Measurements from ENCODE around the gene PSMD6.

The PSMD6 gene

GRCh38 chr3:64028754-64029153 lies 5.5 kb upstream of the PSMD6 start:
- H2AFZ ChIP-seq (ENCODE audit: low read depth, low read length), result 0 out of 2 replicates have a peak overlapping the region, but pooled peaks have one; percentile 29
- no peaks in the 10 kb centered on the region for H4K20me1 ChIP-seq (ENCODE audit: insufficient read depth, low read length)

GRCh38 chr3:64027658-64028057 lies 4.4 kb upstream of the PSMD6 start:
- H3K9me3 ChIP-seq (ENCODE audit: insufficient read depth, low read length), result no peaks in the 10 kb centered on the region
- H3K79me2 ChIP-seq (ENCODE audit: low read length), result peaks cover 7% of the 10 kb centered on the region
- no peak overlapping the region for H3K4me3 ChIP-seq (ENCODE audit: low read length)
- H3K36me3 ChIP-seq (replicated peaks; ENCODE audit: low read depth, low read length), result no peaks in the 10 kb centered on the region
- TF ChIP-seq CTCF (IDR thresholded peaks at IDR 0.05; ENCODE audit: low read depth, low read length) (no peak), EZH2phosphoT487 (IDR thresholded peaks at IDR 0.05; ENCODE audit: low read depth) (no peak)
- no peak overlapping the region for H3K27ac ChIP-seq (ENCODE audit: low read length)
- no peak overlapping the region for H3K4me2 ChIP-seq (ENCODE audit: low read length)
- H3K9ac ChIP-seq (ENCODE audit: low read length), result no peak overlapping the region
- H3K27me3 ChIP-seq (ENCODE audit: low read depth, low read length), result peaks cover 38% of the 10 kb centered on the region
- peaks cover 16% of the 10 kb centered on the region for H3K4me1 ChIP-seq (ENCODE audit: low read length)
- H4K20me1 ChIP-seq (ENCODE audit: insufficient read depth, low read length), result no peaks in the 10 kb centered on the region
- H2AFZ ChIP-seq (ENCODE audit: low read depth, low read length), result no peak overlapping the region

More at GRCh38 chr3:64028754-64029153, 5.5 kb upstream of the PSMD6 start:
- Histone ChIP-seq H3K79me2 (ENCODE audit: low read length) (no peaks in the 10 kb centered on the region), H3K4me2 (ENCODE audit: low read length) (no peak overlapping the region), H3K4me1 (ENCODE audit: low read length) (peaks cover 13% of the 10 kb centered on the region), H3K27ac (ENCODE audit: low read length) (no peak overlapping the region), H3K27me3 (ENCODE audit: low read depth, low read length) (peaks cover 32% of the 10 kb centered on the region), H3K4me3 (ENCODE audit: low read length) (no peak overlapping the region), H3K9me3 (ENCODE audit: insufficient read depth, low read length) (no peaks in the 10 kb centered on the region), H3K9ac (ENCODE audit: low read length) (no peak overlapping the region), H3K36me3 (replicated peaks; ENCODE audit: low read depth, low read length) (no peaks in the 10 kb centered on the region)
- TF ChIP-seq CTCF (IDR thresholded peaks at IDR 0.05; ENCODE audit: low read depth, low read length) (no peak), EZH2phosphoT487 (IDR thresholded peaks at IDR 0.05; ENCODE audit: low read depth) (no peak)

- peaks cover 39% of the 10 kb centered on the region for H3K27me3 ChIP-seq (ENCODE audit: low read depth, low read length)
- TF ChIP-seq EZH2phosphoT487 (IDR thresholded peaks at IDR 0.05; ENCODE audit: low read depth) (no peak), CTCF (IDR thresholded peaks at IDR 0.05; ENCODE audit: low read depth, low read length) (no peak)
- H3K9ac ChIP-seq (ENCODE audit: low read length), result no peak overlapping the region
- H3K4me1 ChIP-seq (ENCODE audit: low read length), result peaks cover 27% of the 10 kb centered on the region
- H3K27ac ChIP-seq (ENCODE audit: low read length), result no peak overlapping the region
- peaks cover 20% of the 10 kb centered on the region for H3K79me2 ChIP-seq (ENCODE audit: low read length)
- H3K36me3 ChIP-seq (replicated peaks; ENCODE audit: low read depth, low read length), result peaks cover 7% of the 10 kb centered on the region
- no peak overlapping the region for H2AFZ ChIP-seq (ENCODE audit: low read depth, low read length)
- peaks cover 4% of the 10 kb centered on the region; the same call in 1 of the 2 replicates for H4K20me1 ChIP-seq (ENCODE audit: insufficient read depth, low read length)
- no peaks in the 10 kb centered on the region for H3K9me3 ChIP-seq (ENCODE audit: insufficient read depth, low read length)
- no peak overlapping the region for H3K4me2 ChIP-seq (ENCODE audit: low read length)
- no peak overlapping the region for H3K4me3 ChIP-seq (ENCODE audit: low read length)
Measured at GRCh38 chr3:64026346-64026745, 3.1 kb upstream of the PSMD6 start.

GRCh38 chr3:64023861-64024223 lies 548 bp upstream of the PSMD6 start:
- TF ChIP-seq CTCF (IDR thresholded peaks at IDR 0.05; ENCODE audit: low read depth, low read length), result no peak
- no peak for TF ChIP-seq EZH2phosphoT487 (IDR thresholded peaks at IDR 0.05; ENCODE audit: low read depth)
- Histone ChIP-seq H3K27me3 (ENCODE audit: low read depth, low read length) (peaks cover 26% of the 10 kb centered on the region), H3K4me2 (ENCODE audit: low read length) (peak overlapping the region; percentile 94), H4K20me1 (ENCODE audit: insufficient read depth, low read length) (peaks cover 4% of the 10 kb centered on the region; the same call in 1 of the 2 replicates), H3K36me3 (replicated peaks; ENCODE audit: low read depth, low read length) (peaks cover 22% of the 10 kb centered on the region), H3K9ac (ENCODE audit: low read length) (peak overlapping the region; percentile 85), H3K9me3 (ENCODE audit: insufficient read depth, low read length) (no peaks in the 10 kb centered on the region), H2AFZ (ENCODE audit: low read depth, low read length) (peak overlapping the region; percentile 100), H3K79me2 (ENCODE audit: low read length) (peaks cover 32% of the 10 kb centered on the region), H3K4me1 (ENCODE audit: low read length) (peaks cover 16% of the 10 kb centered on the region), H3K4me3 (ENCODE audit: low read length) (peak overlapping the region; percentile 93), H3K27ac (ENCODE audit: low read length) (peak overlapping the region; percentile 36; the same call in 1 of the 2 replicates)

All from OCI-LY3 (cell line).